ENCODE measurements around the gene TMEM131L. TPM values are rescaled to one million over a fixed set of nuclear protein-coding genes. Genes with fewer than 3 reads are reported as not detected.

The TMEM131L gene
- total RNA-seq, 2 donors from 2014 or later = 22.2 to 25.6 TPM

GRCh38 chr4:153579872-153580271 is 113.7 kb downstream of the TMEM131L start:
- Histone ChIP-seq H3K36me3 (peaks cover 3% of the 10 kb centered on the region), H3K27me3 (replicated peaks; ENCODE audit: insufficient read depth) (no peaks in the 10 kb centered on the region), H3K9me3 (no peaks in the 10 kb centered on the region), H3K4me1 (ENCODE audit: control insufficient read depth in 1 of 2, low read depth in 2 of 2) (peaks cover 0 to under 1% of the 10 kb centered on the region in 2 donors), H3K4me3 (no peak overlapping the region), H3K27ac (no peak overlapping the region)
- ATAC-seq (ENCODE audit: insufficient number of reproducible peaks, low FRiP score, low read depth) (no peak), DNase-seq (ENCODE audit: low spot score) (no peak)
- TF ChIP-seq CTCF (IDR thresholded peaks at IDR 0.05) = no peak

GRCh38 chr4:153582954-153583702 is 117.0 kb downstream of the TMEM131L start:
- ATAC-seq (ENCODE audit: insufficient number of reproducible peaks, low FRiP score, low read depth) (no peak), DNase-seq (ENCODE audit: low spot score) (no peak)
- no peak for TF ChIP-seq CTCF (IDR thresholded peaks at IDR 0.05)
- H3K4me1 ChIP-seq (ENCODE audit: control insufficient read depth in 1 of 2, low read depth in 2 of 2) = no peaks in the 10 kb centered on the region
- no peaks in the 10 kb centered on the region for H3K27me3 ChIP-seq (replicated peaks; ENCODE audit: insufficient read depth)
- H3K4me3 ChIP-seq = no peak overlapping the region
- peaks cover 3% of the 10 kb centered on the region for H3K36me3 ChIP-seq
- no peak overlapping the region for H3K27ac ChIP-seq
- H3K9me3 ChIP-seq = no peaks in the 10 kb centered on the region

- TF ChIP-seq CTCF (IDR thresholded peaks at IDR 0.05) = no peak
- Histone ChIP-seq H3K27ac (no peak overlapping the region), H3K9me3 (no peaks in the 10 kb centered on the region), H3K36me3 (peaks cover 12% of the 10 kb centered on the region), H3K4me3 (no peak overlapping the region), H3K27me3 (replicated peaks; ENCODE audit: insufficient read depth) (no peaks in the 10 kb centered on the region), H3K4me1 (ENCODE audit: control insufficient read depth in 1 of 2, low read depth in 2 of 2) (no peaks in the 10 kb centered on the region)
- DNase-seq (ENCODE audit: low spot score) = no peak
- ATAC-seq (ENCODE audit: insufficient number of reproducible peaks, low FRiP score, low read depth) = no peak
Measured at GRCh38 chr4:153585026-153585425, 118.9 kb downstream of the TMEM131L start.

GRCh38 chr4:153589703-153590595 is 123.8 kb downstream of the TMEM131L start:
- no peaks in the 10 kb centered on the region for H3K9me3 ChIP-seq
- peaks cover 7 to 12% of the 10 kb centered on the region in 2 donors for H3K4me1 ChIP-seq (ENCODE audit: control insufficient read depth in 1 of 2, low read depth in 2 of 2)
- TF ChIP-seq CTCF (IDR thresholded peaks at IDR 0.05) = no peak
- H3K36me3 ChIP-seq = peaks cover 18% of the 10 kb centered on the region
- DNase-seq (ENCODE audit: low spot score) = no peak
- H3K4me3 ChIP-seq = no peak overlapping the region
- H3K27me3 ChIP-seq (replicated peaks; ENCODE audit: insufficient read depth) = no peaks in the 10 kb centered on the region
- ATAC-seq (ENCODE audit: insufficient number of reproducible peaks, low FRiP score, low read depth) = no peak
- no peak overlapping the region for H3K27ac ChIP-seq

- TF ChIP-seq CTCF (IDR thresholded peaks at IDR 0.05) = no peak
- DNase-seq (ENCODE audit: low spot score) (no peak), ATAC-seq (ENCODE audit: insufficient number of reproducible peaks, low FRiP score, low read depth) (no peak)
- no peak overlapping the region for H3K4me3 ChIP-seq
- H3K9me3 ChIP-seq = no peaks in the 10 kb centered on the region
- peaks cover 7 to 12% of the 10 kb centered on the region in 2 donors for H3K4me1 ChIP-seq (ENCODE audit: control insufficient read depth in 1 of 2, low read depth in 2 of 2)
- H3K27me3 ChIP-seq (replicated peaks; ENCODE audit: insufficient read depth) = no peaks in the 10 kb centered on the region
- peaks cover 18% of the 10 kb centered on the region for H3K36me3 ChIP-seq
- no peak overlapping the region for H3K27ac ChIP-seq
Measured at GRCh38 chr4:153591441-153591840, 125.3 kb downstream of the TMEM131L start.

Measured in thoracic aorta (tissue), 2 donors.